AG09319 (cell line): ENCODE data around the gene SCLT1.

Source experiments
- DNase-seq: peaks from one replicate; pipeline ENCODE4 v3.0.0-alpha.2; 2010; ENCODE audit warnings: low read depth; ENCODE audit errors: extremely low read depth
- CTCF ChIP-seq: IDR thresholded peaks from 2 replicates; pipeline ENCODE4 v1.5.1; 2011; ENCODE audit warnings: low read depth, mild to moderate bottlenecking, inconsistent platforms, low read length, moderate library complexity

Gene SCLT1

GRCh38 chr4:128835498-128836222 is 257.7 kb downstream of the SCLT1 start:
- no peak for TF ChIP-seq CTCF

More at GRCh38 chr4:128835498-128836222, 257.7 kb downstream of the SCLT1 start:
- no peak for DNase-seq
